HCT116 (cell line): ENCODE measurements around the gene C3orf20. TPM values are rescaled to one million over a fixed set of nuclear protein-coding genes. Genes with fewer than 3 reads are reported as not detected.

ENCODE experiments used
- ATAC-seq: fragments of 200-7000 bp; cut with Tn5 transposase; 2 replicates; pipeline ENCODE4 v1.9.1; 2020; ENCODE audit warnings: mild to moderate bottlenecking, moderate library complexity
- BruUV-seq: library from RNA; stranded (reverse); fragments of 400-500 nt; replicated peaks from 2 replicates; lab custom pipeline; 2021; lab: Mats Ljungman, UMichigan
- CTCF ChIA-PET: fragments of 300-600 bp; sonication (Branson Sonifier 250); formaldehyde crosslinking; loops from one replicate; lab custom pipeline; 2021; ENCODE audit warnings: antibody characterized with exemption; lab: Charles Lee
- POLR2A ChIA-PET: fragments of 300-600, 350-600 bp; sonication (Branson Sonifier 250); formaldehyde crosslinking; loops from one replicate; lab custom pipeline; 2021; ENCODE audit warnings: antibody characterized with exemption; lab: Charles Lee
- RAD21 ChIA-PET, 2 experiments: fragments of 300-600 bp; sonication (Branson Sonifier 250); formaldehyde crosslinking; loops; one replicate each; lab custom pipeline; 2023; ENCODE audit warnings: low total read pairs in 2 of 2; ENCODE audit not compliant: uncharacterized antibody in 2 of 2, unreplicated experiment in 2 of 2, low non-redundant PET in 1 of 2; lab: Charles Lee
- DNase-seq: peaks from one replicate; pipeline ENCODE4 v3.0.0-alpha.2; 2010; ENCODE audit warnings: low read depth, low spot score
- H2AFZ ChIP-seq: fragments of 200-600 bp; shearing (Covaris generic), sonication (generic); 2 replicates; pipeline ENCODE4 v1.6.1; 2017; ENCODE audit warnings: low read depth, mixed run types, mixed read lengths, antibody characterized with exemption, low read length; ENCODE audit not compliant: poor library complexity, severe bottlenecking
- H3K27ac ChIP-seq: 2 replicates; pipeline ENCODE4 v1.5.1; 2012; ENCODE audit warnings: low read depth, low read length
- H3K27me3 ChIP-seq: fragments of 200-600 bp; sonication (generic); 2 replicates; pipeline ENCODE4 v1.6.1; 2016; ENCODE audit warnings: mixed run types, low read length, mixed read lengths; ENCODE audit not compliant: insufficient read depth
- H3K36me3 ChIP-seq, 2 experiments: fragments of 200-500 bp in 1 of 2; fragments of 200-600 bp in 1 of 2; sonication (Bioruptor generic) in 1 of 2; sonication (generic) in 1 of 2; 2 replicates each; pipeline versions ENCODE4 v1.5.1 to v1.6.1; 2014 to 2016; ENCODE audit warnings: low read length in 2 of 2, inconsistent platforms in 1 of 2, mixed read lengths in 1 of 2, mixed run types in 1 of 2; ENCODE audit not compliant: insufficient read depth in 2 of 2, control insufficient read depth in 1 of 2
- H3K4me1 ChIP-seq, 2 experiments: fragments of 200-600 bp in 1 of 2; sonication (generic) in 1 of 2; 2 replicates each; pipeline versions ENCODE4 v1.5.1 to v1.6.1; 2012 to 2017; ENCODE audit warnings: low read length in 2 of 2, inconsistent platforms in 1 of 2, mild to moderate bottlenecking in 1 of 2, mixed read lengths in 1 of 2, mixed run types in 1 of 2, moderate library complexity in 1 of 2; ENCODE audit not compliant: insufficient read depth in 2 of 2, control insufficient read depth in 1 of 2
- H3K4me2 ChIP-seq: fragments of 200-600 bp; sonication (generic); 2 replicates; pipeline ENCODE4 v1.6.1; 2017; ENCODE audit warnings: mixed run types, low read length, mixed read lengths
- H3K4me3 ChIP-seq, 2 experiments: fragments of 200-600 bp in 1 of 2; sonication (generic) in 1 of 2; replicated peaks in 1 of 2; 2 replicates each; pipeline ENCODE4 v1.5.1; 2011 to 2016; ENCODE audit warnings: low read length in 2 of 2, control low read depth in 1 of 2, low read depth in 1 of 2, mild to moderate bottlenecking in 1 of 2, mixed read lengths in 1 of 2, mixed run types in 1 of 2
- H3K79me2 ChIP-seq: fragments of 200-600 bp; sonication (generic); 2 replicates; pipeline ENCODE4 v1.6.1; 2017; ENCODE audit warnings: mild to moderate bottlenecking, mixed run types, low read length, moderate library complexity, mixed read lengths; ENCODE audit not compliant: insufficient read depth
- H3K9ac ChIP-seq: fragments of 200-600 bp; sonication (generic); 2 replicates; pipeline ENCODE4 v1.6.1; 2016; ENCODE audit warnings: low read length, mixed read lengths
- H3K9me2 ChIP-seq: fragments of 200-600 bp; sonication (generic), shearing (Covaris generic); 2 replicates; pipeline ENCODE4 v1.6.1; 2017; ENCODE audit warnings: mixed run types, mild to moderate bottlenecking, moderate library complexity; ENCODE audit not compliant: insufficient read depth
- H3K9me3 ChIP-seq, 2 experiments: fragments of 200-500 bp in 1 of 2; fragments of 200-600 bp in 1 of 2; sonication (Bioruptor generic) in 1 of 2; sonication (generic) in 1 of 2; 2 replicates each; pipeline ENCODE4 v1.6.1; 2014 to 2017; ENCODE audit warnings: low read length in 2 of 2, mixed read lengths in 2 of 2, inconsistent platforms in 1 of 2, low read depth in 1 of 2, mild to moderate bottlenecking in 1 of 2, mixed run types in 1 of 2, moderate library complexity in 1 of 2; ENCODE audit not compliant: control insufficient read depth in 1 of 2, insufficient read depth in 1 of 2
- H4K20me1 ChIP-seq: fragments of 200-600 bp; sonication (generic), shearing (Covaris generic); 2 replicates; pipeline ENCODE4 v1.6.1; 2017; ENCODE audit warnings: mixed run types, mild to moderate bottlenecking, moderate library complexity; ENCODE audit not compliant: insufficient read depth
- CBX3 ChIP-seq: IDR thresholded peaks from 2 replicates; pipeline ENCODE4 v1.6.1; 2012; ENCODE audit warnings: low read depth
- CTCF ChIP-seq, 3 experiments: fragments of 200-600 bp in 1 of 3; sonication (generic) in 1 of 3; IDR thresholded peaks in 2 of 3; conservative IDR thresholded peaks in 1 of 3; 2 replicates each; pipeline ENCODE4 v1.5.1; 2012 to 2017; ENCODE audit warnings: low read depth in 2 of 3, low read length in 2 of 3, antibody characterized with exemption in 1 of 3, borderline replicate concordance in 1 of 3, control low read depth in 1 of 3, mild to moderate bottlenecking in 1 of 3, mixed read lengths in 1 of 3, mixed run types in 1 of 3, moderate library complexity in 1 of 3; ENCODE audit not compliant: insufficient read depth in 1 of 3
- EGR1 ChIP-seq: IDR thresholded peaks from 2 replicates; pipeline ENCODE4 v1.6.1; 2012; ENCODE audit warnings: low read depth
- ELF1 ChIP-seq: IDR thresholded peaks from 2 replicates; pipeline ENCODE4 v1.6.1; 2012; ENCODE audit warnings: low read depth, borderline replicate concordance
- EZH2 ChIP-seq: fragments of 200-600 bp; sonication (generic); IDR thresholded peaks from 2 replicates; pipeline ENCODE4 v1.6.1; 2017; ENCODE audit warnings: antibody characterized with exemption, mixed run types
- EZH2phosphoT487 ChIP-seq: fragments of 200-600 bp; IDR thresholded peaks from 2 replicates; pipeline ENCODE4 v1.6.1; 2018; ENCODE audit warnings: antibody characterized with exemption, borderline replicate concordance
- FOSL1 ChIP-seq: IDR thresholded peaks from 2 replicates; pipeline ENCODE4 v1.6.1; 2012; ENCODE audit warnings: low read depth
- JUND ChIP-seq: IDR thresholded peaks from 2 replicates; pipeline ENCODE4 v1.6.1; 2012
- MAX ChIP-seq: IDR thresholded peaks from 2 replicates; pipeline ENCODE4 v1.6.1; 2012
- POLR2AphosphoS5 ChIP-seq: IDR thresholded peaks from 2 replicates; pipeline ENCODE4 v1.6.1; 2011; ENCODE audit warnings: mild to moderate bottlenecking, low read depth, low read length, moderate library complexity
- REST ChIP-seq: IDR thresholded peaks from 2 replicates; pipeline ENCODE4 v1.6.1; 2012; ENCODE audit warnings: low read depth
- SIN3A ChIP-seq: IDR thresholded peaks from 2 replicates; pipeline ENCODE4 v1.6.1; 2012; ENCODE audit warnings: low read depth
- ZFX ChIP-seq: fragments of 450-650 bp; IDR thresholded peaks from 2 replicates; pipeline ENCODE4 v1.6.1; 2017
- ZNF274 ChIP-seq: fragments of 200-500 bp; sonication (Bioruptor generic); IDR thresholded peaks from 2 replicates; pipeline ENCODE4 v1.6.1; 2014; ENCODE audit warnings: mild to moderate bottlenecking, low read depth, low read length, inconsistent platforms
- intact Hi-C: fragments of 100-400 bp; cut with micrococcal nuclease; formaldehyde crosslinking; loops from 2 replicates; pipeline ENCODE4 v1.10.0; 2022
- total RNA-seq: library from RNA; stranded (reverse); gene quantifications from one replicate; pipeline ENCODE4 v1.2.1, GENCODE V29; 2021; ENCODE audit not compliant: unreplicated experiment

C3orf20 gene
- total RNA-seq, 1 experiment from 2014 or later: 0.20 TPM

DNA sequence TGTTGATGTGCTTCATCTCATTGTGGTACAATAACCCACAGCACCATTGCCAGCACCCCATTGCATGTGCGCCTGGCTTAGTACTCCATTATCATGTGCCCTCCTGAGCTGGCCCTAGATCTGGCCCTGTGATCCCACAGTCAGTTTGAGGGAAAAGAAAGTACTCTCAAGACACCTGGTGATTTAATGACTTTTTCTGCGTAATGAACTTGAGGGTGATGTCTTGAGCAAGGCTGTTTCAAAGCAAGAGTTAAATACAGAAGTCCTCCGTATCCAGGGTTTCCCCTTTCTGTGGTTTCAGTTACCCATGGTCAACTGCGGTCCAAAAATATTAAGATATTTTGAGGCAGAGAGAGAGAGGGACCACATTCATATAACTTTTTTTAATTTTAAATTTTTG lies 16.3 kb downstream of the C3orf20 start:
- intact Hi-C loops: no loop called here
- POLR2A ChIA-PET: no interaction called here

DNA sequence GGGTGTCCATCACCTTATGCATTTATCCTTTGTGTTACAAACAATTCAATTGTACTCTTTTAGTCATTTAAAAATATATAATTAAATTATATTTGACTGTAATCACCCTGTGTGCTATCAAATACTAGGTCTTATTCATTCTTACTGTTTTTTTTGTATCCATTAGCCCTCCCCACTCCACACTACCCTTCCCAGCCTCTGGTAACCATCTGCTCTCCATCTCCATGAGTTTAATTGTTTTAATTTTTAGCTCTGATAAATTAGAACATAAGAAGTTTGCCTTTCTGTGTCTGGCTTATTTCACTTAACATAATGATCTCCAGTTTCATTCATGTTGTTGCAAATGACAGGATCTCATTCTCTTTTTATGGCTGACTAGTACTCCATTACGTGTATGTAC lies 16.8 kb downstream of the C3orf20 start:
- no TSS peak for BruUV-seq
- Histone ChIP-seq H3K36me3 (no peaks in the 10 kb centered on the region), H3K9me3 (no peaks in the 10 kb centered on the region), H3K9me2 (no peaks in the 10 kb centered on the region), H3K4me2 (no peak overlapping the region), H3K4me1 (no peaks in the 10 kb centered on the region), H3K27me3 (no peaks in the 10 kb centered on the region), H3K27ac (no peak overlapping the region), H4K20me1 (no peaks in the 10 kb centered on the region), H3K79me2 (no peaks in the 10 kb centered on the region), H3K4me3 (no peak overlapping the region), H2AFZ (no peak overlapping the region), H3K9ac (no peak overlapping the region)
- RAD21 ChIA-PET: no interaction called here
- intact Hi-C loops: no loop called here
- CTCF ChIA-PET: interaction anchor here (0.7 kb wide), 1 partner anchor 18 kb away, joined by 3 read pairs; no protein-coding TSS in a partner anchor
- TF ChIP-seq MAX: no peak
- TF ChIP-seq REST: no peak
- no peak for TF ChIP-seq ELF1
- TF ChIP-seq ZNF274: no peak
- TF ChIP-seq FOSL1: no peak
- no peak for TF ChIP-seq EZH2
- TF ChIP-seq CBX3: no peak
- TF ChIP-seq ZFX: no peak
- TF ChIP-seq CTCF (IDR thresholded peaks at IDR 0.05 in 2 of 3, conservative IDR thresholded peaks at IDR 0.05 in 1 of 3; ENCODE audit: borderline replicate concordance in 1 of 3, insufficient read depth in 1 of 3, low read depth in 2 of 3, low read length in 2 of 3): no peak
- TF ChIP-seq JUND: no peak
- TF ChIP-seq EGR1: no peak
- no peak for TF ChIP-seq POLR2AphosphoS5
- POLR2A ChIA-PET: no interaction called here
- DNase-seq (no peak), ATAC-seq (no peak)

More for the DNA sequence above, 16.3 kb downstream of the C3orf20 start:
- no peak overlapping the region for H3K9ac ChIP-seq
- H3K36me3 ChIP-seq: no peaks in the 10 kb centered on the region
- H3K4me1 ChIP-seq: no peaks in the 10 kb centered on the region
- H3K27me3 ChIP-seq: no peaks in the 10 kb centered on the region
- no peak for DNase-seq
- no peak overlapping the region for H3K4me3 ChIP-seq
- H3K9me2 ChIP-seq: no peaks in the 10 kb centered on the region
- H3K79me2 ChIP-seq: no peaks in the 10 kb centered on the region
- no TSS peak for BruUV-seq
- TF ChIP-seq EZH2phosphoT487 (no peak), SIN3A (no peak)
- TF ChIP-seq, all 23 proteins: peak for 0
- Histone ChIP-seq H2AFZ (no peak overlapping the region), H3K9me3 (no peaks in the 10 kb centered on the region), H3K27ac (no peak overlapping the region), H3K4me2 (no peak overlapping the region), H4K20me1 (no peaks in the 10 kb centered on the region)
- ATAC-seq: no peak
- CTCF ChIA-PET: no interaction called here
- RAD21 ChIA-PET: no interaction called here
